Fibroblast of mammary gland (primary cell): ENCODE measurements around the gene SLC17A2.

Source experiments
- DNase-seq: peaks from one replicate; pipeline ENCODE4 v3.0.0-alpha.2; 2010; ENCODE audit warnings: low read depth
- H3K4me3 ChIP-seq: 2 replicates; pipeline ENCODE4 v1.5.1; 2011; ENCODE audit warnings: low read depth, mild to moderate bottlenecking, low read length, moderate library complexity; ENCODE audit not compliant: control insufficient read depth
- CTCF ChIP-seq: conservative IDR thresholded peaks from 2 replicates; pipeline ENCODE4 v1.5.1; 2011; ENCODE audit warnings: low read depth, low read length, inconsistent platforms; ENCODE audit not compliant: control insufficient read depth, insufficient read depth

The SLC17A2 gene

GRCh38 chr6:25919657-25920056 lies 10.8 kb downstream of the SLC17A2 start:
- TF ChIP-seq CTCF = no peak
- no peak overlapping the region for H3K4me3 ChIP-seq
- DNase-seq = no peak

GRCh38 chr6:25918083-25918683 lies 12.3 kb downstream of the SLC17A2 start:
- H3K4me3 ChIP-seq = no peak overlapping the region

GRCh38 chr6:25916789-25917490 lies 13.6 kb downstream of the SLC17A2 start:
- TF ChIP-seq CTCF = no peak
- DNase-seq = no peak
- H3K4me3 ChIP-seq = no peak overlapping the region

More at GRCh38 chr6:25918083-25918683, 12.3 kb downstream of the SLC17A2 start:
- no peak for DNase-seq
- TF ChIP-seq CTCF = no peak

- DNase-seq = no peak
- TF ChIP-seq CTCF = no peak
- no peak overlapping the region for H3K4me3 ChIP-seq
These were observed 14.2 kb downstream of the SLC17A2 start for GRCh38 chr6:25916330-25916729.

GRCh38 chr6:25913741-25914140 lies 16.8 kb downstream of the SLC17A2 start:
- no peak for DNase-seq
- H3K4me3 ChIP-seq = no peak overlapping the region
- no peak for TF ChIP-seq CTCF

- DNase-seq = no peak
- H3K4me3 ChIP-seq = no peak overlapping the region
- no peak for TF ChIP-seq CTCF
These were observed 19.1 kb downstream of the SLC17A2 start for GRCh38 chr6:25911351-25911750.
